ENCODE data around the gene TTC7B.

DNA sequence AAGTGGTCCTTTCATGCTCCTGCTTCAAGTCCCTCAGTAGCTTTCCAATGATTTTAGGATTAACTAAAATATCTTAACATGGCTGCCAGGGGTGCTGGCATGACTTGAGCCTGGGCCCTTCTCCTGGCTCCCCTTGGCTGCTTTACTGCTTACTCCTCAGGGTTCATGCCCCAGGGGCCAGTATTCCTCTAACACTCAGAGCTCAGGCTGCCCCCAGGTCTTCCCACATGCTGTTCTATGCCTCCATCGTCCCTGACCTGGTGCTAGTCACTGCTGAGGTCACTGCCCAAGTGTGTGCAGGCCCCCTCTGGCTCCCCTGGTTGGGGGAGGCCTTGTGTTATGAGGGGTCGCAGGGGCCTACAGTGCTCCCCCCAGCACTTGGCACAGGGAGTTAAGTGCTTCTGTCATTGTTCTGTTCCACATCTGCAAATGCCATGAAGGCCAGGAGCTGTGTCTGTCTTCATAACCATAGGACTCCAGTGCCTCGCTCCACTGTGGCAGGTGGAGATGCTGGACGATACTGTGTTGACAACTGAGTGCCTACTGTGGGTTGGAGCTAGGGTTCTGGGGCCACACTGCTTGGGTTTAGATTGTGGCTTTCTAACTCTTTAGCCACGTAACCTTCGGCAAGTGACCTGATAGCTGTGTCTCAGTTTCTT is 228.8 kb downstream of the TTC7B start:
- TF ChIP-seq GATA2 (IDR thresholded peaks at IDR 0.05; ENCODE audit: low read depth, low read length) = no peak
- TF ChIP-seq GATA3 (IDR thresholded peaks at IDR 0.05; ENCODE audit: low read depth, low read length) = no peak
